Inflammatory macrophage treated with lipopolysaccharide for 1 hour (primary cell): ENCODE measurements around the gene OLFM2.
"Not testable (repeated sequence)": the region's sequence is repeated elsewhere in the genome, so short reads cannot be mapped to it uniquely, and the experiment has no call there.

ENCODE experiments used
- DNase-seq, 2 donors: peaks; one replicate each; pipeline ENCODE4 v3.0.0-alpha.2; 2020 to 2022

The OLFM2 gene

GRCh38 chr19:9936326-9937000, at the start of gene OLFM2:
TSS of gene OLFM2 (minus strand) at chr19:9936515. CDS start at chr19:9936366, 149 bp downstream.
- DNase-seq: no peak

GRCh38 chr19:9981406-9982260, 45.3 kb upstream of the OLFM2 start:
- no peak for DNase-seq

GRCh38 chr19:9972103-9972502, 35.8 kb upstream of the OLFM2 start:
- no peak for DNase-seq

GRCh38 chr19:9971166-9971897, 35.0 kb upstream of the OLFM2 start:
- no peak for DNase-seq

GRCh38 chr19:9970481-9970880, 34.2 kb upstream of the OLFM2 start:
- DNase-seq: no peak

- DNase-seq: no peak
Observed at GRCh38 chr19:9969688-9969975, 33.3 kb upstream of the OLFM2 start.

GRCh38 chr19:9968820-9969687, 32.7 kb upstream of the OLFM2 start:
- no peak for DNase-seq

- no peak for DNase-seq
Observed at GRCh38 chr19:9967326-9967725, 31.0 kb upstream of the OLFM2 start.

GRCh38 chr19:9966448-9966847, 30.1 kb upstream of the OLFM2 start:
- DNase-seq: no peak

GRCh38 chr19:9966024-9966423, 29.7 kb upstream of the OLFM2 start:
- DNase-seq: no peak

GRCh38 chr19:9962623-9963290, 26.4 kb upstream of the OLFM2 start:
- no peak for DNase-seq

- DNase-seq: no peak
Observed at GRCh38 chr19:9961103-9961502, 24.8 kb upstream of the OLFM2 start.

GRCh38 chr19:9958379-9958821, 22.1 kb upstream of the OLFM2 start:
- DNase-seq: no peak

- DNase-seq: no peak
Observed at GRCh38 chr19:9956956-9957355, 20.6 kb upstream of the OLFM2 start.

GRCh38 chr19:9953802-9954542, 17.7 kb upstream of the OLFM2 start:
- DNase-seq: no peak

GRCh38 chr19:9952276-9952675, 16.0 kb upstream of the OLFM2 start:
- DNase-seq: no peak

GRCh38 chr19:9947441-9947840, 11.1 kb upstream of the OLFM2 start:
- DNase-seq: no peak

- not testable (repeated sequence) for DNase-seq
Observed at GRCh38 chr19:9946528-9947125, 10.3 kb upstream of the OLFM2 start.

- no peak for DNase-seq
Observed at GRCh38 chr19:9945319-9945966, 9.1 kb upstream of the OLFM2 start.

GRCh38 chr19:9943744-9944143, 7.4 kb upstream of the OLFM2 start:
- DNase-seq: no peak
